ENCODE data around the gene CACHD1. TPM values are rescaled to one million over a fixed set of nuclear protein-coding genes. Genes with fewer than 3 reads are reported as not detected.

Gene CACHD1
- total and polyA plus RNA-seq, 2 of the 8 experiments (the other 6 are each of a cell fraction or from before 2014, with no cell fraction given): 22.2 to 42.5 TPM

DNA sequence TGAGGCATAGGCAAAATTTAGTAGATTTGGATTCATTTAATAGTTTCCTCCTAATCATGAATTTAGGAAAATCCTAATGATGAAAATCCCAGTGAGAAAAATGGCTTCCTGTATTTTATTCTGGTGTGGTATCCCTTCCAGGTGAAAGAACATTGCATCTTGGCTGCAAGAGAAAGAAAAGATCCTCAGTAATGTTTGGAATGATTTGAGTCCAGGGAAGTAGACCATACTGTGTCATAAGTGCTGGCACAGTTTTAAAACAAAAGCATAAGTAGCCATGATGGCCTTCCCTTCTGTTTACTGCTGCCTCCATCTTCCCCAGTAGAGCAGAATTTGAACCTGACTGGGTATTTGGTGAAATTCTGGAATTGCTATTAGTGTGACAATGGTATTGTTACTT is 52.8 kb downstream of the CACHD1 start:
- H2BK120ac ChIP-seq (replicated peaks; ENCODE audit: low read depth, low read length): no peak overlapping the region
- H2BK5ac ChIP-seq (ENCODE audit: low read depth, low read length): no peak overlapping the region
- no peaks in the 10 kb centered on the region for H3K23me2 ChIP-seq (ENCODE audit: low read depth, low read length)
- H4K20me1 ChIP-seq (replicated peaks in 1 of 2; ENCODE audit: control insufficient read depth in 1 of 2, insufficient read depth in 2 of 2, low read length in 2 of 2): peaks cover 6 to 20% of the 10 kb centered on the region in 2 experiments
- H3K4me2 ChIP-seq (ENCODE audit: insufficient read depth in 1 of 2, low read depth in 2 of 2, low read length in 2 of 2): no peak overlapping the region
- H2BK20ac ChIP-seq (ENCODE audit: low read length): no peak overlapping the region
- H3K36me3 ChIP-seq (ENCODE audit: control insufficient read depth in 2 of 4, insufficient read depth in 4 of 4, low read length in 3 of 4): no peaks in the 10 kb centered on the region
- H2BK15ac ChIP-seq (ENCODE audit: low read length): no peak overlapping the region
- no peak overlapping the region for H3K9ac ChIP-seq (replicated peaks in 1 of 4; ENCODE audit: extremely low read depth in 1 of 4, low read depth in 3 of 4, low read length in 3 of 4)
- POLR2A ChIA-PET (ENCODE audit: partially characterized antibody): no interaction called here
- no peak for DNase-seq (ENCODE audit: low read depth in 1 of 2, low spot score in 2 of 2)
- H3K4me1 ChIP-seq (replicated peaks in 1 of 4; ENCODE audit: control insufficient read depth in 3 of 4, insufficient read depth in 4 of 4, low read length in 3 of 4): peaks cover 2 to 37% (median 20%) of the 10 kb centered on the region in 4 experiments
- no peak overlapping the region for H2AK5ac ChIP-seq (ENCODE audit: low read depth, low read length)
- H4K5ac ChIP-seq (ENCODE audit: insufficient read length, low read depth, low read length): no peak overlapping the region
- no peak overlapping the region for H3K14ac ChIP-seq (ENCODE audit: insufficient read length)
- no peak overlapping the region for H4K8ac ChIP-seq (ENCODE audit: extremely low read depth, insufficient read depth, low read length)
- no peak overlapping the region for H3K4ac ChIP-seq (replicated peaks; ENCODE audit: insufficient read length, low read depth, low read length)
- no peaks in the 10 kb centered on the region for H3K27me3 ChIP-seq (replicated peaks in 1 of 4; ENCODE audit: control insufficient read depth in 3 of 4, extremely low read depth in 1 of 4, insufficient read depth in 3 of 4, low read length in 3 of 4)
- H2BK12ac ChIP-seq (ENCODE audit: low read depth, low read length): no peak overlapping the region
- peaks cover 5 to 100% of the 10 kb centered on the region in 2 experiments; a peak in 3 of 4 replicates for H3K79me2 ChIP-seq (ENCODE audit: control insufficient read depth in 1 of 2, insufficient read depth in 2 of 2, low read length in 2 of 2)
- no peaks in the 10 kb centered on the region for H3K9me3 ChIP-seq (ENCODE audit: insufficient read depth in 2 of 2, low read depth in 1 of 2, low read length in 1 of 2)
- CTCF ChIA-PET (ENCODE audit: partially characterized antibody): interaction anchor here (0.6 kb wide), 1 partner anchor 34 kb away, joined by 4 read pairs; no protein-coding TSS in a partner anchor
- TF ChIP-seq CREB1 (IDR thresholded peaks at IDR 0.05): no peak
- no peak overlapping the region for H4K91ac ChIP-seq (replicated peaks; ENCODE audit: insufficient read length, low read length)
- no peak overlapping the region; a peak in 1 of 8 replicates for H3K4me3 ChIP-seq (ENCODE audit: extremely low read depth in 1 of 4, insufficient read depth in 2 of 4, low read depth in 3 of 4, low read length in 4 of 4)
- H2AFZ ChIP-seq (ENCODE audit: low read length): no peak overlapping the region
- no peak overlapping the region for H3K18ac ChIP-seq (ENCODE audit: extremely low read depth, low read length)
- no peak overlapping the region for H3K56ac ChIP-seq (replicated peaks; ENCODE audit: insufficient read length, low read depth, low read length)
- no peak for FAIRE-seq
- no peak overlapping the region for H3K23ac ChIP-seq (ENCODE audit: insufficient read length)
- peaks cover 2% of the 10 kb centered on the region; the same call in 1 of the 2 replicates for H3K79me1 ChIP-seq (ENCODE audit: low read depth, low read length)
- H3K27ac ChIP-seq (ENCODE audit: low read depth, low read length): no peak overlapping the region

Measured in H1 (cell line).